ENCODE results near the gene PTEN. TPM values are rescaled to one million over a fixed set of nuclear protein-coding genes. Genes with fewer than 3 reads are reported as not detected.

The PTEN gene
- total and polyA plus RNA-seq, 4 donors = 29.4 to 334 (median 64.1) TPM

GRCh38 chr10:87961314-87961713 is 97.9 kb downstream of the PTEN start:
- Histone ChIP-seq H3K9ac (ENCODE audit: insufficient read depth in 1 of 2, low read length in 2 of 2) (no peak overlapping the region), H3K27me3 (ENCODE audit: control insufficient read depth in 3 of 3, insufficient read depth in 3 of 3, low read length in 2 of 3) (no peaks in the 10 kb centered on the region), H3K27ac (ENCODE audit: low read depth in 1 of 2, low read length in 1 of 2) (peak overlapping the region in 1 of 2 donors; percentile 40), H3K4me3 (no peak overlapping the region), H3K36me3 (ENCODE audit: control insufficient read depth in 4 of 4, insufficient read depth in 4 of 4, low read length in 4 of 4) (peaks cover 9 to 30% (median 12%) of the 10 kb centered on the region in 4 donors), H3K4me1 (ENCODE audit: control insufficient read depth in 5 of 5, insufficient read depth in 5 of 5, low read length in 5 of 5) (peaks cover 0 to 6% (median 0%) of the 10 kb centered on the region in 5 donors), H3K9me3 (ENCODE audit: control insufficient read depth in 4 of 4, insufficient read depth in 3 of 4, low read length in 3 of 4) (no peaks in the 10 kb centered on the region)
- ATAC-seq (ENCODE audit: insufficient read depth, low FRiP score) (no peak), DNase-seq (no peak)
- WGBS, 2 donors = 41 to 46% methylated on average over 2 of the region's 2 CpGs
- TF ChIP-seq CTCF (IDR thresholded peaks at IDR 0.05; ENCODE audit: control extremely low read depth, extremely low read depth) = no peak

GRCh38 chr10:87966459-87966858 is 103.0 kb downstream of the PTEN start:
- Histone ChIP-seq H3K4me3 (no peak overlapping the region), H3K9me3 (ENCODE audit: control insufficient read depth in 4 of 4, insufficient read depth in 3 of 4, low read length in 3 of 4) (no peaks in the 10 kb centered on the region), H3K4me1 (ENCODE audit: control insufficient read depth in 5 of 5, insufficient read depth in 5 of 5, low read length in 5 of 5) (peaks cover 0 to 10% (median 2%) of the 10 kb centered on the region in 5 donors), H3K27me3 (ENCODE audit: control insufficient read depth in 3 of 3, insufficient read depth in 3 of 3, low read length in 2 of 3) (no peaks in the 10 kb centered on the region), H3K36me3 (ENCODE audit: control insufficient read depth in 4 of 4, insufficient read depth in 4 of 4, low read length in 4 of 4) (peaks cover 5 to 16% (median 8%) of the 10 kb centered on the region in 4 donors), H3K9ac (ENCODE audit: insufficient read depth in 1 of 2, low read length in 2 of 2) (no peak overlapping the region), H3K27ac (ENCODE audit: low read depth in 1 of 2, low read length in 1 of 2) (no peak overlapping the region)
- DNase-seq (no peak), ATAC-seq (ENCODE audit: insufficient read depth, low FRiP score) (no peak)
- 75 to 82% methylated on average over 2 of the region's 2 CpGs for WGBS, 2 donors
- no peak for TF ChIP-seq CTCF (IDR thresholded peaks at IDR 0.05; ENCODE audit: control extremely low read depth, extremely low read depth)

- Histone ChIP-seq H3K36me3 (ENCODE audit: control insufficient read depth in 4 of 4, insufficient read depth in 4 of 4, low read length in 4 of 4) (no peaks in the 10 kb centered on the region), H3K4me3 (no peak overlapping the region), H3K9ac (ENCODE audit: insufficient read depth in 1 of 2, low read length in 2 of 2) (no peak overlapping the region), H3K4me1 (ENCODE audit: control insufficient read depth in 5 of 5, insufficient read depth in 5 of 5, low read length in 5 of 5) (peaks cover 0 to 6% (median 0%) of the 10 kb centered on the region in 5 donors), H3K27me3 (ENCODE audit: control insufficient read depth in 3 of 3, insufficient read depth in 3 of 3, low read length in 2 of 3) (no peaks in the 10 kb centered on the region), H3K9me3 (ENCODE audit: control insufficient read depth in 4 of 4, insufficient read depth in 3 of 4, low read length in 3 of 4) (no peaks in the 10 kb centered on the region), H3K27ac (ENCODE audit: low read depth in 1 of 2, low read length in 1 of 2) (no peak overlapping the region)
- ATAC-seq (ENCODE audit: insufficient read depth, low FRiP score) (no peak), DNase-seq (no peak)
- no peak for TF ChIP-seq CTCF (IDR thresholded peaks at IDR 0.05; ENCODE audit: control extremely low read depth, extremely low read depth)
Measured at GRCh38 chr10:87973635-87974034, 110.2 kb downstream of the PTEN start.

- no peak for TF ChIP-seq CTCF (IDR thresholded peaks at IDR 0.05; ENCODE audit: control extremely low read depth, extremely low read depth)
- Histone ChIP-seq H3K27me3 (ENCODE audit: control insufficient read depth in 3 of 3, insufficient read depth in 3 of 3, low read length in 2 of 3) (no peaks in the 10 kb centered on the region), H3K27ac (ENCODE audit: low read depth in 1 of 2, low read length in 1 of 2) (no peak overlapping the region), H3K9ac (ENCODE audit: insufficient read depth in 1 of 2, low read length in 2 of 2) (no peak overlapping the region), H3K4me3 (no peak overlapping the region), H3K4me1 (ENCODE audit: control insufficient read depth in 5 of 5, insufficient read depth in 5 of 5, low read length in 5 of 5) (peaks cover 0 to 4% (median 0%) of the 10 kb centered on the region in 5 donors), H3K36me3 (ENCODE audit: control insufficient read depth in 4 of 4, insufficient read depth in 4 of 4, low read length in 4 of 4) (no peaks in the 10 kb centered on the region), H3K9me3 (ENCODE audit: control insufficient read depth in 4 of 4, insufficient read depth in 3 of 4, low read length in 3 of 4) (no peaks in the 10 kb centered on the region)
- WGBS, 2 donors = 73 to 87% methylated on average over 3 of the region's 3 CpGs
- ATAC-seq (ENCODE audit: insufficient read depth, low FRiP score) (no peak), DNase-seq (no peak)
Measured at GRCh38 chr10:87974130-87974529, 110.7 kb downstream of the PTEN start.

Measured in lung (tissue), 12 donors.